GM21381 (cell line): ENCODE results near the gene CMTR1.

Experiments used
- ATAC-seq: cut with Tn5 transposase; IDR thresholded peaks from one replicate; pipeline ENCODE4 v1.9.1; 2021; ENCODE audit warnings: mild to moderate bottlenecking, moderate library complexity; ENCODE audit not compliant: unreplicated experiment

The CMTR1 gene

DNA sequence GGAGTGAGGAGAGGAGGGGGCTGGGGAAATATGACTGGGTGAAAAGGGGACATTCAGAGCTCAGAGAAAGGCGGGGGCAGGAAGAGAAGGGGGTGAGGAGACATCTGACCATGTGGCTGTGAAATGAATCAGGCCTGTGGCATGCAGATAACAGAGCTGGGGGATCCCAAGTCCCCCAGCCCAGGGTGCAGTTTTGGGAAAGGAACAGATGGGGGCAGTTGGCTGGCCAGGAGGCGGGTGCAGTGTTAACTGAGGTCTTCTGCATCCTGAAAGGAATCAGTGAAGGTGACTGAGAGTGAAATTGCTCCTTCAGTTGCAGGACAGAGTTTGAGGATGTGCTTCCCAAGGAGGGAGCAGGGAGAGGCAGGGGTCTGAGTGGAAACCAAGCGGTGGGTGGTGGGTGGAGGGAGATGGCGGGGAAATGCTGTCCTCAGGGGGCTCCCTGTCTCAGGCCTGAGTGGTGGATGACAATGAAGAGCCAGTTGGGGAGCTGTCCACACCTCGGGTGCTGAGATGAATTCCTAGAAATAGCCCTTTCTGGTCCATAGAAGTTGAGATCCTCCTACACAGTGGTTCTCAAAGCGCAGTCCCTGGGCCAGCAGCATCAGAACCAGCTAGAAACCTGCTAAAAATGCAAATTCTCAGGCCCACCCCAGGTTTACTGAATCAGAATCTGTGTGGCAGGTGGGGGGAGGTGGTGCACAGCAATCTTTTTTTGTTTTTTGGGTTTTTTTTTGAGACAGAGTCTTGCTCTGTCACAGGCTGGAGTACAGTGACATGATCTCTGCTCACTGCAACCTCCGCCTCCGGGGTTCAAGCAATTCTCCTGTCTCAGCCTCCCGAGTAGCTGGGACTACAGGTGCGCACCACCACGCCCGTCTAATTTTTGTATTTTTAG, 92.7 kb downstream of the CMTR1 start:
- ATAC-seq = no peak

DNA sequence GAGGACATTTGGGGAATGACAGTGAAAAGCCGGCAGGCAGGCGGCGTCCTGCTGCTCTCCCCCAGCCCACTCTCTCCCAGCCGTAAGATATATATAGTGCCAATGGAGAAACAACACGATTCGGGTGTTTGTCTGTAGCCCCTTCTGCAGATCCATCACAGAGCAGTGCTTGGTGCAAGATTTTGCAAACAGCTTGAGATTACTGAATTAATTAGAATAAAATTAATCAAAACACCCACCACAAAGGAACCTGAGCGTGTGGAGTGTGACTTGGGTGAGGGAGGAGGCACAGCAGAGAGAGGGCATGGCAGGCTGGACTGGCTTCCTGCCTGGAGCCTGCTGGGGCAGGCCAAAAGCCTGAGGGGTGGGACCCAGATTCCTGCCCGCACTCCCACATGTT, 95.5 kb downstream of the CMTR1 start:
- ATAC-seq = no peak

DNA sequence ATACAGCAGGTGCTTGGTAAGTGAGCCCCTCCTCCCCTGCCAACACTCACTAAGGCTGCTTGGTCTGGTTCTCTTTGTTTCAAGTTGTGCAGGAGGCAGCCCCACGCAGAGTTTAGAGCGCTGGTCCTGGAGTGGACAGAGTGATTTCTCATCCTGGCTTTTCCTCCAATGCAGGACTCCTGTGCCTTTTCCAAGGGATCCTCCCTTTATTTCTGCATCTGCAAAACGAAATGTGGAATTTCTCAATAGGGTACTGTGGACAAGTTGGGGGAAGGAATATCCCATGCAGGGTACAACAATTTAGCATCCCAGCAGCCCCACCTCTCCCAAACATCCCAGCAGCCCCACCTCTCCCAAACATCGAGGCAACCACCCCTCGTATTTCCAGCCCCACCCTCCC, 97.3 kb downstream of the CMTR1 start:
- no peak for ATAC-seq

DNA sequence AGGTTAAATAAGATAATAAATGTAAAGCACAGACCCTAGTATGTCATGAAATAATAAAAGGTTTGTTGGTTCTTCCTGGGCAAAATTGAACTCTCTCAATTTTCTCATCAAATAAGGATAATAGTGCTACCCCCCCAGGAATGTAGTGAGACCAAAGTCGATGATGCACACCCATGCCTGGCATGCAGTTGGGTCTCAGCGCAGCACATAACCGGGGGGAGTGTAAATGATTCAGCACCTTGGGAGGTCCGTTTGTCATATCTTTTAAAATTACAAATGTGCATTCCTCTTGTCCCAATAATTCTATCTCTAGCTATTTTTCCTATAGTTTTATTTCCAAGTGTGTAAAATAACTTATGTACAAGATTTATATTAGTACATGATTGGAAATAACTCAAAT, 98.0 kb downstream of the CMTR1 start:
- no peak for ATAC-seq
